HEK293 (cell line): ENCODE results near the gene LRRN2.

Experiments used
- CTCF ChIA-PET: fragments of 350-600 bp; formaldehyde crosslinking; extraction: SDS; loops from one replicate; lab custom pipeline; 2021; ENCODE audit warnings: antibody characterized with exemption; lab: Yijun Ruan, JAX
- POLR2A ChIA-PET: fragments of 300-600 bp; formaldehyde crosslinking; extraction: SDS; loops from one replicate; lab custom pipeline; 2020; ENCODE audit warnings: antibody characterized with exemption, inconsistent platforms; lab: Yijun Ruan, JAX
- H3K27ac ChIP-seq: fragments of 200-500 bp; sonication (Bioruptor generic); 2 replicates; pipeline ENCODE4 v1.5.1; 2014; ENCODE audit warnings: low read depth, low read length, control low read depth, inconsistent platforms; ENCODE audit errors: extremely low read depth
- H3K36me3 ChIP-seq, 2 experiments: fragments of 200-500 bp in 1 of 2; sonication (Bioruptor generic) in 1 of 2; 1 replicate in 1 of 2; 2 replicates in 1 of 2; pipeline ENCODE4 v1.5.1; 2014 to 2017; ENCODE audit warnings: inconsistent platforms in 2 of 2, low read length in 2 of 2; ENCODE audit not compliant: control insufficient read depth in 2 of 2, insufficient read depth in 1 of 2
- H3K4me1 ChIP-seq: fragments of 200-500 bp; sonication (Bioruptor generic); 2 replicates; pipeline ENCODE4 v1.5.1; 2014; ENCODE audit warnings: mild to moderate bottlenecking, low read length, inconsistent platforms; ENCODE audit not compliant: control insufficient read depth, insufficient read depth
- H3K4me3 ChIP-seq: 2 replicates; pipeline ENCODE4 v1.5.1; 2011; ENCODE audit warnings: low read depth, mild to moderate bottlenecking, control low read depth, low read length, moderate library complexity
- H3K9me3 ChIP-seq: fragments of 200-500 bp; sonication (Bioruptor generic); 2 replicates; pipeline ENCODE4 v1.5.1; 2014; ENCODE audit warnings: low read depth, low read length, inconsistent platforms; ENCODE audit not compliant: control insufficient read depth, insufficient read depth
- BCL11A ChIP-seq: fragments of 450-650 bp; formaldehyde crosslinking; IDR thresholded peaks from 2 replicates; pipeline ENCODE4 v1.5.1; 2016; ENCODE audit warnings: low read depth, missing biosample characterization, missing genetic modification characterization
- EGR2 ChIP-seq: fragments of 450-650 bp; formaldehyde crosslinking; IDR thresholded peaks from 2 replicates; pipeline ENCODE4 v1.5.1; 2016; ENCODE audit warnings: low read depth, missing biosample characterization, missing genetic modification characterization
- HIC1 ChIP-seq: fragments of 450-650 bp; formaldehyde crosslinking; IDR thresholded peaks from 2 replicates; pipeline ENCODE4 v1.5.1; 2016; ENCODE audit warnings: missing biosample characterization, missing genetic modification characterization
- HOXA7 ChIP-seq: sonication (generic); formaldehyde crosslinking; IDR thresholded peaks from 2 replicates; pipeline ENCODE4 v1.8.1; 2022; ENCODE audit warnings: missing genetic modification reagents, borderline replicate concordance
- INSM2 ChIP-seq: fragments of 450-650 bp; formaldehyde crosslinking; IDR thresholded peaks from 2 replicates; pipeline ENCODE4 v1.5.1; 2016; ENCODE audit warnings: missing biosample characterization, missing genetic modification characterization
- KLF8 ChIP-seq: fragments of 450-650 bp; formaldehyde crosslinking; IDR thresholded peaks from 2 replicates; pipeline ENCODE4 v1.5.1; 2016; ENCODE audit warnings: missing biosample characterization, missing genetic modification characterization
- MYNN ChIP-seq: fragments of 450-650 bp; formaldehyde crosslinking; IDR thresholded peaks from 2 replicates; pipeline ENCODE4 v1.5.1; 2016; ENCODE audit warnings: missing biosample characterization, missing genetic modification characterization, borderline replicate concordance
- SALL2 ChIP-seq: fragments of 450-650 bp; formaldehyde crosslinking; IDR thresholded peaks from 2 replicates; pipeline ENCODE4 v1.5.0; 2017; ENCODE audit warnings: missing biosample characterization, mild to moderate bottlenecking, missing genetic modification characterization, borderline replicate concordance
- SP7 ChIP-seq: fragments of 450-650 bp; formaldehyde crosslinking; IDR thresholded peaks from 2 replicates; pipeline ENCODE4 v1.5.1; 2016; ENCODE audit warnings: missing biosample characterization, missing genetic modification characterization
- TSHZ1 ChIP-seq: fragments of 450-650 bp; formaldehyde crosslinking; IDR thresholded peaks from 2 replicates; pipeline ENCODE4 v1.5.1; 2016; ENCODE audit warnings: missing biosample characterization, missing genetic modification characterization, borderline replicate concordance
- ZBTB48 ChIP-seq: fragments of 450-650 bp; formaldehyde crosslinking; IDR thresholded peaks from 2 replicates; pipeline ENCODE4 v1.5.1; 2016; ENCODE audit warnings: missing biosample characterization, missing genetic modification characterization
- ZFHX2 ChIP-seq: fragments of 450-650 bp; formaldehyde crosslinking; conservative IDR thresholded peaks from 2 replicates; pipeline ENCODE4 v1.5.1; 2016; ENCODE audit warnings: missing biosample characterization, missing genetic modification characterization
- ZNF18 ChIP-seq: fragments of 450-650 bp; formaldehyde crosslinking; IDR thresholded peaks from 2 replicates; pipeline ENCODE4 v1.5.1; 2016; ENCODE audit warnings: missing biosample characterization, missing genetic modification characterization
- ZNF324 ChIP-seq: fragments of 450-650 bp; formaldehyde crosslinking; IDR thresholded peaks from 2 replicates; pipeline ENCODE4 v1.5.1; 2016; ENCODE audit warnings: missing biosample characterization, missing genetic modification characterization
- ZNF423 ChIP-seq: fragments of 450-650 bp; formaldehyde crosslinking; IDR thresholded peaks from 2 replicates; pipeline ENCODE4 v1.5.1; 2016; ENCODE audit warnings: missing biosample characterization, missing genetic modification characterization
- ZNF488 ChIP-seq: fragments of 450-650 bp; formaldehyde crosslinking; IDR thresholded peaks from 2 replicates; pipeline ENCODE4 v1.5.1; 2016; ENCODE audit warnings: missing biosample characterization, missing genetic modification characterization
- ZNF510 ChIP-seq: fragments of 450-650 bp; formaldehyde crosslinking; IDR thresholded peaks from 2 replicates; pipeline ENCODE4 v1.5.1; 2018; ENCODE audit warnings: mild to moderate bottlenecking, missing genetic modification characterization, missing biosample characterization; ENCODE audit not compliant: insufficient replicate concordance
- ZNF560 ChIP-seq: fragments of 450-650 bp; formaldehyde crosslinking; IDR thresholded peaks from 2 replicates; pipeline ENCODE4 v1.5.1; 2017; ENCODE audit warnings: missing biosample characterization, missing genetic modification characterization, borderline replicate concordance
- ZNF580 ChIP-seq: fragments of 450-650 bp; formaldehyde crosslinking; IDR thresholded peaks from 2 replicates; pipeline ENCODE4 v1.5.1; 2016; ENCODE audit warnings: missing biosample characterization, missing genetic modification characterization
- ZNF704 ChIP-seq: fragments of 450-650 bp; formaldehyde crosslinking; IDR thresholded peaks from 2 replicates; pipeline ENCODE4 v1.5.1; 2016; ENCODE audit warnings: missing biosample characterization, missing genetic modification characterization
- ZNF76 ChIP-seq: fragments of 450-650 bp; formaldehyde crosslinking; IDR thresholded peaks from 2 replicates; pipeline ENCODE4; 2016; ENCODE audit warnings: low read depth, missing biosample characterization, missing genetic modification characterization, borderline replicate concordance
- ZSCAN30 ChIP-seq: fragments of 450-650 bp; IDR thresholded peaks from 2 replicates; pipeline ENCODE4 v1.5.1; 2018; ENCODE audit warnings: missing biosample characterization, mild to moderate bottlenecking, missing genetic modification characterization, moderate library complexity

Gene LRRN2

GRCh38 chr1:204673209-204673608 lies 12.3 kb downstream of the LRRN2 start:
- CTCF ChIA-PET: interaction anchor here (0.6 to 1.3 kb wide), 2 partner anchors 91 to 212 kb away, joined by 3 read pairs; no protein-coding TSS in a partner anchor
- Histone ChIP-seq H3K36me3 (no peaks in the 10 kb centered on the region), H3K4me3 (no peak overlapping the region), H3K4me1 (no peaks in the 10 kb centered on the region), H3K27ac (no peak overlapping the region), H3K9me3 (no peaks in the 10 kb centered on the region)
- TF ChIP-seq ZBTB48 (tag by site-specific recombination) (no peak), SALL2 (tag by site-specific recombination) (no peak)
- POLR2A ChIA-PET: no interaction called here

- H3K9me3 ChIP-seq: no peaks in the 10 kb centered on the region
- POLR2A ChIA-PET: no interaction called here
- H3K4me1 ChIP-seq: no peaks in the 10 kb centered on the region
- H3K27ac ChIP-seq: no peak overlapping the region
- H3K36me3 ChIP-seq: no peaks in the 10 kb centered on the region
- H3K4me3 ChIP-seq: no peak overlapping the region
- TF ChIP-seq MYNN (tag by site-specific recombination) (no peak), ZNF18 (tag by site-specific recombination) (no peak), SP7 (tag by site-specific recombination) (no peak), EGR2 (tag by site-specific recombination) (no peak), HOXA7 (CRISPR knock-in tag) (no peak), ZNF560 (tag by site-specific recombination) (no peak), ZNF324 (tag by site-specific recombination) (no peak), KLF8 (tag by site-specific recombination) (no peak), BCL11A (tag by site-specific recombination) (no peak), ZNF580 (tag by site-specific recombination) (no peak), ZNF76 (tag by site-specific recombination) (no peak), INSM2 (no peak), ZSCAN30 (no peak), ZFHX2 (no peak), ZNF704 (tag by site-specific recombination) (no peak), ZNF423 (tag by site-specific recombination) (no peak), TSHZ1 (tag by site-specific recombination) (no peak), HIC1 (tag by site-specific recombination) (no peak), ZNF510 (tag by site-specific recombination) (no peak), ZNF488 (tag by site-specific recombination) (no peak)
- TF ChIP-seq, all 188 proteins: peak for 0
- CTCF ChIA-PET: interaction anchor here (0.7 to 1.0 kb wide), 2 partner anchors 91 to 134 kb away, joined by 3 to 7 read pairs; no protein-coding TSS in a partner anchor
These were observed 12.9 kb downstream of the LRRN2 start for GRCh38 chr1:204672482-204673121.
